NCI-H2227 (cell line): ENCODE data around the gene UGT1A8.

Experiments
- DNase-seq: peaks from one replicate; lab custom pipeline; 2025; ENCODE audit not compliant: unreplicated experiment; lab: John Stamatoyannopoulos, UW

The UGT1A8 gene

DNA sequence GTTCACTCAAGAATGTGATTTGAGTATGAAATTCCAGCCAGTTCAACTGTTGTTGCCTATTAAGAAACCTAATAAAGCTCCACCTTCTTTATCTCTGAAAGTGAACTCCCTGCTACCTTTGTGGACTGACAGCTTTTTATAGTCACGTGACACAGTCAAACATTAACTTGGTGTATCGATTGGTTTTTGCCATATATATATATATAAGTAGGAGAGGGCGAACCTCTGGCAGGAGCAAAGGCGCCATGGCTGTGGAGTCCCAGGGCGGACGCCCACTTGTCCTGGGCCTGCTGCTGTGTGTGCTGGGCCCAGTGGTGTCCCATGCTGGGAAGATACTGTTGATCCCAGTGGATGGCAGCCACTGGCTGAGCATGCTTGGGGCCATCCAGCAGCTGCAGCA, 142.6 kb downstream of the UGT1A8 start, which contains the start of gene UGT1A1:
UGT1A1 (plus strand) TSS at position 228 of the 400 bp plus-strand sequence; CDS start at position 246, 18 bp downstream.
- DNase-seq, result no peak

DNA sequence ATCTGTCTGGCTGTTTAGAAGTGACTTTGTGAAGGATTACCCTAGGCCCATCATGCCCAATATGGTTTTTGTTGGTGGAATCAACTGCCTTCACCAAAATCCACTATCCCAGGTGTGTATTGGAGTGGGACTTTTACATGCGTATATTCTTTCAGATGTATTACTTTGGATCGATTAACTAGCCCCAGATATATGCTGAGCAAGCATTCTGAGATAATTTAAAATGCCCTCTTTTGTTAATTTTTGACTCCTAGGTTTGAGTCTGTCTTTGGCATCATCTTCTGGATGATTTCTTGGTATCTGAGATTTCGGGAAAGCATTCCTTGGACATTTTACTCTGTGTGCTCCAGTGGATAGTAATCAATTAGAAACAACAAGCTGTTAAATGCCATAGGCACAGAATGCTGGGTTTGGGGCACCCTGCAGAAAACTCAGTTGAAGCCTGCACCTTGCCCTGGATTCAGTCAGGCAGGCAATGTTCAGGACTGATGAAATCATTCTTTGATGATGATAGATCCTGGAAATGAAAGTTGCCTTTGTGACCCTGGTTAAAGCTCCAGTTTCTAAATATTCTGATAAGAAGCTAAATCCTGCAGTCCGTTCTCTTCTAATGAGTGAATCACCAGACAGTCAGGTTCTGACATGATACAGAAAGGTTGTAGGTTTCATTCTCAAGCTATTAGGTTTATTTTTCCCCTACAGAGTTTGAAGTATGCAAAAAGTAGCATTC, 143.8 kb downstream of the UGT1A8 start:
- DNase-seq, result no peak

DNA sequence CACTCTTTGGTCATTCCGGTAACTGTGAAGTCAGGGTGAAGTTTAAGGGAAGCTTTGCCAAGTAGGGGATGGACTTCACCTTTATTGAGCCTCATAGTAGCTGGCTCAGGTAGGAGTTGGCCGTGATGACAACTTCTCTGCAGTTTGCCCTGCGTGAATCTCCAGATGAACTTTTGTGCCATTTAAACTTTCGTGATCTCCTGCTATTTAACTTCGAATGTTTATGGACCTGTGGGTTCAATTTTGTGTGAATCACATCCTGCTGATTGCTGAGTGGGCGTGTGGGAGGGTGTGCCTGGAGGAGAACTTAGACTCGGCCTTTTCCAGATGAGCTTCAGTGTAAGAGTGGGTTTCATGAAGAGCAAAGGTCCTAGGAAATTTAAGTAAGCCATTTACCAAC, 146.8 kb downstream of the UGT1A8 start:
- no peak for DNase-seq

DNA sequence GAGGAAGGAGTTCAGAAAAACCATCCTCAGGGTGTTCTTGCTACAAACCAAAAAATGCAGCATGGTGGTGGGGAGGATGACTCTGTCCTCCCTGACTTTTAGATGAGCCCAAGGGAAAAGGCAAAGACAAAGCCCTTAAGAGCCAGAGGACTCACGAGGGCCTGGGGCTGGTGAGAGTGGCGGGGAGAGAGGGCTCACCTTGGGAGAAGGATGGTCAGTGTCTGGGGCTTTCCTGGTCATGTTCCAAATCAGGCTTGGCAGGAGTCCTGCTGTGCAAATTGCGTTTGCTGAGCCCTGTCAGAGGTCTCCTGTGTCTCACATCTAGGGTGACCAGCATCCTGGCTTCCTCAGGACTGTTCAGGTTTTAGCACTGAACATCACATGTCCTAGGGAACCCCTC, 147.3 kb downstream of the UGT1A8 start:
- no peak for DNase-seq

DNA sequence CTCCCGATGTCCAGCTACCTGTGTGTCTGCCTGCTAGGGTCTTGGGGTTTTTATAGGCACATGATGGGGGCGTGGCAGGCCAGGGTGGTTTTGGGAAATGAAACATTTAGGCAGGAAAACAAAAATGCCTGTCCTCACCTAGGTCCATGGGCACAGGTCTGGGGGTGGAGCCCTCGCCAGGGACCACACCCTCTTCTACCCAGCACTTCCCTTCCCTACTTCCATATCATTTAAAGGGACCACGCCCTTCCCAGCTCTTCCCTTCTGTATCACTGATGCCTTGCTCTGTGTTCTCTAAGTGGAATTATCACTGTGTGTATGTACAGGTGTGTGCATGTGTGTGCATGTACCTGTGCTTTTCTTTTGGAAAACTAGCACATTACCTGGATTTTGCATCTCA, 149.0 kb downstream of the UGT1A8 start:
- no peak for DNase-seq

DNA sequence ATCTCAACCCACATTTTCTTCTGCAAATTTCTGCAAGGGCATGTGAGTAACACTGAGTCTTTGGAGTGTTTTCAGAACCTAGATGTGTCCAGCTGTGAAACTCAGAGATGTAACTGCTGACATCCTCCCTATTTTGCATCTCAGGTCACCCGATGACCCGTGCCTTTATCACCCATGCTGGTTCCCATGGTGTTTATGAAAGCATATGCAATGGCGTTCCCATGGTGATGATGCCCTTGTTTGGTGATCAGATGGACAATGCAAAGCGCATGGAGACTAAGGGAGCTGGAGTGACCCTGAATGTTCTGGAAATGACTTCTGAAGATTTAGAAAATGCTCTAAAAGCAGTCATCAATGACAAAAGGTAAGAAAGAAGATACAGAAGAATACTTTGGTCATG, 150.6 kb downstream of the UGT1A8 start:
- DNase-seq, result no peak

DNA sequence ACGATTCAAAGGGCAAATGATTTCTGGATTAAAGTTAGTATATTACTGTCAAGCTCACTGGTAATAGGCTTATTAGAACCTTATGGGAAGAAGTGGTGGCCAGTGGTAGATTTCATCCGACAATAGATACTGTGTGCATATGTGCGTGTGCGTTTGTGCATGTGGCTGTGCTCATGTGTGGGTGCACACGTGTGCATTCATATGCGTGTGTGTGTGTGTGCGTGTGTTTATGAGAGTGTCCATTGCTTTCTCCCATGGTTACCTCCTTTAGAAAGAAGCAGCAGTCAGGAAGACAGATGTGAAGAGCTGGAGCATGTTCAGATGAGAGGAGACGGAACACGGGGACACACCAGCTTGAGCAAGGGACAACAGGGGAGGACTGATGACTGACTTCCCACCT, 151.8 kb downstream of the UGT1A8 start:
- DNase-seq, result no peak

DNA sequence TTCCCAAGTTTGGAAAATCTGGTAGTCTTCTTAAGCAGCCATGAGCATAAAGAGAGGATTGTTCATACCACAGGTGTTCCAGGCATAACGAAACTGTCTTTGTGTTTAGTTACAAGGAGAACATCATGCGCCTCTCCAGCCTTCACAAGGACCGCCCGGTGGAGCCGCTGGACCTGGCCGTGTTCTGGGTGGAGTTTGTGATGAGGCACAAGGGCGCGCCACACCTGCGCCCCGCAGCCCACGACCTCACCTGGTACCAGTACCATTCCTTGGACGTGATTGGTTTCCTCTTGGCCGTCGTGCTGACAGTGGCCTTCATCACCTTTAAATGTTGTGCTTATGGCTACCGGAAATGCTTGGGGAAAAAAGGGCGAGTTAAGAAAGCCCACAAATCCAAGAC, 154.7 kb downstream of the UGT1A8 start:
- no peak for DNase-seq

DNA sequence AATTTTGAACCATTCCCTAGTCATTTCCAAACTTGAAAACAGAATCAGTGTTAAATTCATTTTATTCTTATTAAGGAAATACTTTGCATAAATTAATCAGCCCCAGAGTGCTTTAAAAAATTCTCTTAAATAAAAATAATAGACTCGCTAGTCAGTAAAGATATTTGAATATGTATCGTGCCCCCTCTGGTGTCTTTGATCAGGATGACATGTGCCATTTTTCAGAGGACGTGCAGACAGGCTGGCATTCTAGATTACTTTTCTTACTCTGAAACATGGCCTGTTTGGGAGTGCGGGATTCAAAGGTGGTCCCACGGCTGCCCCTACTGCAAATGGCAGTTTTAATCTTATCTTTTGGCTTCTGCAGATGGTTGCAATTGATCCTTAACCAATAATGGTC, 155.2 kb downstream of the UGT1A8 start:
- no peak for DNase-seq

DNA sequence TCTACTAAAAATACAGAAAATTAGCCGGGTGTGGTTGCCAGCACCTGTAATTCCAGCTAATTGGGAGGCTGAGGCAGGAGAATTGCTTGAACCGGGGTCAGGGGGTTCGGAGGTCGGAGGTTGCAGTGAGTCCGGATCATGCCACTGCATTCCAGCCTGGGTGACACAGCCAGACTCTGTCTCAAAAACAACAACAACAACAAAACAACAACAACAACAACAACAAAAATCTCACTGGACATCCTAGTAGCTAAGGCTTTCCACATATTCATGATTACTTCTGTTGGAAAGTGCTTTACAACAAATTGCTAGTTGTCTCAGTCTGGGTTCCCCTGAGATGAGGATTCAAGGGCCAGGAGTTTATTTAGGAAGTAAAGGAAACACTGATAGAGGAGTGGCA, 156.4 kb downstream of the UGT1A8 start:
- DNase-seq, result no peak

DNA sequence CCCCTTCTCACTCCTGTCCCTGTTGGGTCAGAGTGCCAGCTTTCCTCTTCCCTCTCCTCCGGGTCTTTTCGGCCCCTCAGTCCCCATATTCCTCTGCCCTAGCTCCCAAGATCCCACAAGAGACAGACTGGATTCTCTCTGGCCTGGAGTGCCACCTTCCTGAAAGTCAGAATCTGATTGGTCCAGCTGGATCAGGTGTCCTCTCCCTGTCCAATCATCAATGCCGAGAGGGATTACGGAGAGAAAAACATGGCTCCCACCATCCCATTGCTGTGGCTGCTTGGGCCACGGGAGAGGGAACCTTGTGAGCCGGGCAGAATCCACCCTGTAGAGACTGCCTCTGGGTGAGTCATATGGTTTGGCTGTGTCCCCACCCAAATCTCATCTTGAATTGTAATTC, 158.0 kb downstream of the UGT1A8 start:
- no peak for DNase-seq

DNA sequence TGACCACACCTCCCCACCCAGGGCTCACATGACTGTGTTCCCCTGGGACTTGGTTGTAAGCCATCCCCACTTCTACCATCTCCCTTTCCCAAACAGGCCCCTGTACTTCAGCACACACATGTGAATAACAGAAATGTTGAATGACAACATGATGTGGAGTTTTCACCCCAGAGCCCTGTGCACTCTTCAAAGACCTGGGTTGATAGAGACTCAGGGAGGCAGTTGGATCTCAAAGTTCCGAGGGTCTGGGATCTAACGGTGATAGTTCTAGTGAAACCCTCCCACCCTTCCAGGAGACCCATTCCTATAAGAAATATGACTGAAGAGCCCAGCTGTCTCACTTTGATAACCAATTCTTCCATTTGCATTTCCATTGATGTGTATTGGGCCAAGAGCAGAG, 160.6 kb downstream of the UGT1A8 start, which contains the start of gene MROH2A:
MROH2A (plus strand) TSS at position 301 of the 400 bp plus-strand sequence. CDS start 1,029 bp downstream, outside the sequence.
- DNase-seq, result no peak

DNA sequence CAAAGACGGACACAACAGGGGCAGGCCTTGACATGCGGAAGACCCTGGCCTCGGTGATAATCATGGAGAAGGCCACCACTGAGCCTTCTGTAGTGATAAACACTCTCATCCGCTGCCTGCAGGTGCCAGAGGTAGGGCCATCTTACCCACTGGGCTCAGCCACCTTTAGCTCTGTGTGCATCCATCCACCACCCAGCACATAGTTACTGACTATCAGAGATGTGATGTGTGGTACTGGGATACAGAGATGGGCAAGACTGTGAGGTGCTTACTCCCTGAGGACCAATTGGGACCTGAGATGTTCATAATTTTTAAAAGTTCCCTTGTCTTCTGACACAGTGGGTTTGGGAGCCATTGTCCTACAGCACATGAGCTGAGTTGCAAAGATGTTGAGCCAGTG, 162.3 kb downstream of the UGT1A8 start:
- DNase-seq, result no peak

DNA sequence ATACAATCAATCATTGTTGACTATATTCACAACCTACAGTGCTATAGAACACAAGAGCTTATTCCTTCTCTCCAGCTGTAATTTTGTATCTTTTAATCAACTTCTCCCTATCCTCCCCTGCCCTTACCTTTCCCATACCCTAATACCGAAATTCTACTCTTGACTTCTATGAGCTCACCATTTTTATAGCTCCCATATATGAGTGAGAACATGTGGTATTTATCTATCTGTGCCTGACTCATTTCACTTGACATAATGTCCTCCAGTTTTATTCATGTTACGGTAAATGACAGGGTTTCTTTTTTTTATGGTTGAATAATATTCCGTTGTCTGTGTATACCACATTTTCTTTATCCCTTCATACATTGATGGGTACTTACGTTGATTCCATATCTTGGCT, 163.3 kb downstream of the UGT1A8 start:
- DNase-seq, result no peak

DNA sequence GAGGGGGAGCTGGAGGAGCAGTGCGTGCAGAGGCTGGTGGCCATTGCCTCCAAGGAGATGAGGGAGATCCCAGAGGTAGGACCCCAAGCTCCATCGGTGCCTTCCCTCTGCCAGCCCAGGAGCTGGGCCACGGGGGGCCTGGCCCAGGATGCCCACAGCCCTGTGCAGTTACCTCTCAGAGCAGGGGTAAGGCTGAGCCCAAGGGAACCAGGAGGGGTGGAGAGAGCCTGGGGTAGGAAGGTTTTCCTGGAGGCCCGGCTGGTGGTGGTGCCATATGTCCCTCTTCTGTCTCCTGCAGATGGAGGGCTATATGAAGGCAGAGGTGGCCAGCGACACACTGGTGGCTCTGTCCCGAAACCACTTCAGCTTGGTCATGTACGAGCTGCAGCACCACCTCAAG, 172.1 kb downstream of the UGT1A8 start:
- DNase-seq, result no peak

DNA sequence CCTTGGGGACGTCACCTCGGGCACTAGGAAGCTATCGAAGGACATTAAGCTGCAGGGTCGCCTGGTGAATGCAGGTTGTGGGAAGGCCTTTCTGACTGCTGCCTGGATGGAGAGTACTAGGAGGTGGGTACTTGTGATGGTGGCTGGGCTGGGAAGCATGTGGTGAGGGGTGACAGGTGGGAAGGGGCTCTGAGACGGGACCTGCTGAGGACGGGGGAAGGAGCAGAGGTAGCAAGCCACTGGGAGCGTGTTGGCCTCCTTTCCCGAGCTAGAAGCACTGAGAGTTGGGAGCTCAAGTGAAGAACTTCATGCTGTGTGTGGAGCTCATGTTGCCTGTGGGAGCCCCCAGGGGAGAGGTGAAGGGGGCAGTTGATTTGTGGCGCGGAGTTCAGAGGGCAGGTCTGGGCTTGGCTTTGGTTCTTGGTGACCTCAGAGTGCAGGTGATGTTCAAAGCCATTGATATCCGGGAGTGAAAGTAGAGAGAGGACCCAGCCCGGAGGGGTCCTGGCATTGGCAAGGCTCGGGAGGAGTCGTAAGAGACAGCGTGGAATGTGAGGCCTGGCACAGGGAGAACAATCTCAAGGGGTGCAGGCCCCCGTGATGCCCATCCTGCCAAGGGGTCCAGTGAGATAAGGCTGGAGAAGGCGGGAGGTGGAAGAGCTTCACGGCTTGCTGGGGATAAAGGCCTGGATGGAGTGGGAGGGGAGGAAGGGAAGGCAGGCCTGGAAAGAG, 173.9 kb downstream of the UGT1A8 start:
- DNase-seq, result no peak

DNA sequence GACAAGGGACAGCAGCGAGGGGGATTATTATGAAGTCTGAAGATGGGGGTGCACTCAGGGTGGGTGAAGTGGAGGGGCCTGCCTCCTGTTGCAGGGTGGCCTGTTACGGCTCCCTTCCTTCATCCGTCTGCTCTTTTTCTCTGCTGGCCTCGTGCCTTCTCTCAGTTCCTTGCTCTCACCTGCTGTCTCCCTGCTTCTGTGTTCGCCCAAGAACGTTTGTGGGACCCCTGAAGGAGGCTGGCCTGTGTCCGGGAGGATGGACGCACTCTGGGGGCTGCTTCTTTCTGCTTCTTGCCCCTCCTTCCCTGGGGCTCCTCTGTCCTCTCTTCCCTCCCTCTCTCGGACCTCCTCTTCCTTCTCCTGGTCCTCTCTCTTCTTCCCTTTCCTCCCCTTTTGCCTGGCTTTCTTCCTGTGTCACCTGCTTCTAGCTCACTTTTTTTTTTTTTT, 174.5 kb downstream of the UGT1A8 start:
- no peak for DNase-seq

DNA sequence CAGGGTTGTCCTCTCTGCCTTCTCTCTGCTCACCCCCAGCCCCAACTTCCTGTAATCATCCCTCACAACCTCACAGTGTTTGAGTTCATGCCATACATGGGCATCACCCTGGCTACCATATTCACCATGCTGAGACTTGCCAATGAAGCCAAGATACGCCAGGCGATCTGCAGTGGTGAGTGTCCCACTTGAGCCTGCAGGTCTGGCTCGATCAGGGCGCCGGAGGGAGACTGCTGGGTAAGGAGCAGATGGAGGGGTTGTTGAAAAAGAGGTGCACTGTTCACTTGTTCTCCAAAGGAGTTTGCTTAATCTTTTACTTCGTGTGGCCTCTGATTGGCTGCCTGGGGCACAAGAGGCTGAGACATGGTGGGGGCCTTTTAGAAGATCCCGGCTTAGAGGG, 175.3 kb downstream of the UGT1A8 start:
- DNase-seq, result no peak

DNA sequence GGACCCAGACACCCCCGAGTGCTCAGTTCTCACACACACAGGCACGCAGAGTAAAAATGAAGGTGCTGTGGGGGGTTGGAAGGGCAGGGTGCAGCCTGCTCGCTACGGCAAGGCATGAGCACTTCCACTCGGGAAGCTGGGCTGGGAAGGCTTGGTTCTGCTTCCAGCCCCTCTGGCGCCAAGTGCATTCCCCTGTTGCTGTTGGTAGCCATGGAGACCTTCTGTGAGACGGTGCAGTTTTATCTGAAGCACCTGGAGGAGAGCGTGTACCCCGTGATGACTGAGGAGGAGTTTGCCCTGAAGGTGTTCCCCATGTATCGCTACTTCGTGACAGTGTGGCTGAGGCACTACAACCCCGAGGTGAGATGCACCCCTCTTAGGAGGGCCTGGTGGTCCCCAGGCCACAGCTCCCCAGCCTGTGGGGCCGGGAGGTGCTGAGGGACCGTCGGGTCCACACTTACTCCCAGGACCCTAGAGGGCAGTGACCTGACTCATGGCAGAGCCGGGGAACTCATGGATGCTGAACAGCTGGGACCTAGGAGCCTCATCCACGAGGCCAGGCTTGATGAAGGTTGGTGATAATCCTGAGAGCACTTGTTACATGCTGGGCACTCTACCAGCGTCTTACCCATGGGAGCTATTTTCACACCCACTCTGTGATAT, 176.2 kb downstream of the UGT1A8 start:
- no peak for DNase-seq

DNA sequence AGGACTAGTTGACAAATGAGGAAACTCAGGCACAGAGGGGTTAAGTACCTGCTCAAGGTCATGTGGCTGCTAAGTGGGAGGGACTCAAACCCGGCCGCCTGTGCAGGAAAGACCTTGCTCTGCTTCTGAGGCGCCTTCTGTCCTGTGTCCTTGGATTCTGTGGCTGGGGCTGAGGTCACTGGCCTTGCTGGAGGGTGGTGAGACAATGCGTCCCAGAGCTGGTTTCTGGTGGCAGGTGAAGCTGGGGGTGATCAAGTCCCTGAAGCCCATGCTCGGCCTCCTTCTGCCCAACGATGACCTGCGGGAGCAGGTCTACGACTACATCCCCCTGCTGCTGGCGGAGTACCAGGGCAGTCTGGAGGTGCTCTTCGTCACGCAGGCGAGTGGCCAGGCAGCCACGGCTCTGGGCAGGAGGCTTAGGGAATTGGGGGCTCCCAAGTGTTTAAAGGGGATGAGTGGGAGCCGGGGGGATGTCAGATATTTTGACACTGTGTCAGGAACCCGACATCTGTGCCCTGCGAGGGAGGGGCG, 176.8 kb downstream of the UGT1A8 start:
- DNase-seq, result no peak

DNA sequence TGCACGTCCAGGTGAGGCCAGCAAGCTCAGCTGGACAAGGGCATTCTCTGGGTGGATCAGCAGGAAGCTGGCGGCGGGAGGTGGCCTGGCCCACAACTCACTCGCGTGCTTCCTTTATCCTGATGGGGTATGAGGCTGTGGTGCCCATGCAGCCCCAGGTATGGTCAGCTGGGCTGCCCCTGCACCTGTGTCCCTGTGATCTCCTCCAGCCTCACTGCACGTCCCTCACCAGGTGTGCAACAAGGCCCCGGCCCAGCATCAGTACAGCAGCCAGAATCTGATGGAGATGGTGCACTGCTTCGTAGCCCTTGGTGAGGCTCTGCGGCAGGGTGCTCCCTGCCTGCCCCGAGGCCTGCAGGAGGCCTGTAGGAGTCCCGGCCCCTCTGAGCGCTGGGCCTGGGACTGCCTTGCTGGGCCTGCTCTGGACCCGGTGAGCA, 178.3 kb downstream of the UGT1A8 start:
- no peak for DNase-seq

DNA sequence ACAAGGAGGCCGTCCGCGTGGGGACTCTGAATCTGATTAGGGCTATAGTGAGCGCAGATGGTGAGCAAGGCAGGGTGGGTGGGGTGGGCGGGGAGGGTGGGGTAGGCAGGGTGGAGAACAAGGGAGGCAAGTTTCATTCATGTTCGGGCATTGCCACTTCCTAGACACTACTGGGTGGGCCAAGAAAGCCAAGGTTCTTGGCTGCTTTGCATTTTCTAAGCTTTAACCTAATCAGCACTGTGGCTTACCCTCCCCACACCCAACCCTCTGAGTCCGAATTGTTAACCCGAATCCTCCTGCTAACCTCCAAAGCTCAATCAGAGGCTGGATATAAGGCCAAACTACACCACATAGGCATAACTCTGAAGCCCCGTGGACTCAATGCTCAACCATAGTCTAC, 178.8 kb downstream of the UGT1A8 start:
- DNase-seq, result no peak
